ENCODE results near the gene KCNAB3.
A peak's percentile ranks its signal among the peaks of the same experiment; 100 is the strongest.

KCNAB3 gene

GRCh38 chr17:7940034-7940433, 10.4 kb upstream of the KCNAB3 start:
- FAIRE-seq: no peak

GRCh38 chr17:7935859-7936258, 6.2 kb upstream of the KCNAB3 start:
- no peak for FAIRE-seq

- no peak for FAIRE-seq
Observed at GRCh38 chr17:7932949-7933348, 3.3 kb upstream of the KCNAB3 start.

GRCh38 chr17:7932483-7932891, 2.8 kb upstream of the KCNAB3 start:
- FAIRE-seq: no peak

- FAIRE-seq: peak; percentile 90
Observed at GRCh38 chr17:7931709-7932482, 2.2 kb upstream of the KCNAB3 start, which contains the start of the genes CNTROB and TRAPPC1. Gene CNTROB (plus strand): TSS chr17:7932206. CDS start chr17:7933080, 874 bp downstream. Gene TRAPPC1 (minus strand): TSS chr17:7931946. CDS start chr17:7931829, 117 bp downstream.

GRCh38 chr17:7930841-7931631, 1.4 kb upstream of the KCNAB3 start:
- FAIRE-seq: no peak

GRCh38 chr17:7927596-7927995, 2.1 kb downstream of the KCNAB3 start:
- FAIRE-seq: no peak

GRCh38 chr17:7922845-7923628, 6.6 kb downstream of the KCNAB3 start:
- FAIRE-seq: no peak

GRCh38 chr17:7922269-7922844, 7.3 kb downstream of the KCNAB3 start:
- FAIRE-seq: no peak

- no peak for FAIRE-seq
Observed at GRCh38 chr17:7916808-7917207, 12.8 kb downstream of the KCNAB3 start.

GRCh38 chr17:7916385-7916682, 13.3 kb downstream of the KCNAB3 start:
- FAIRE-seq: no peak

GRCh38 chr17:7915611-7916384, 13.9 kb downstream of the KCNAB3 start, which contains the start of gene RNF227:
Gene RNF227 (minus strand): TSS chr17:7916289. CDS start chr17:7916195, 94 bp downstream.
- no peak for FAIRE-seq

- FAIRE-seq: no peak
Observed at GRCh38 chr17:7915179-7915610, 14.5 kb downstream of the KCNAB3 start.

- peak; percentile 81 for FAIRE-seq
Observed at GRCh38 chr17:7912927-7913524, 16.6 kb downstream of the KCNAB3 start.

GRCh38 chr17:7911116-7911515, 18.5 kb downstream of the KCNAB3 start:
- FAIRE-seq: no peak

- FAIRE-seq: no peak
Observed at GRCh38 chr17:7910711-7911110, 18.9 kb downstream of the KCNAB3 start.

GRCh38 chr17:7910281-7910680, 19.4 kb downstream of the KCNAB3 start:
- no peak for FAIRE-seq

- FAIRE-seq: no peak
Observed at GRCh38 chr17:7909089-7909488, 20.6 kb downstream of the KCNAB3 start.

- FAIRE-seq: no peak
Observed at GRCh38 chr17:7903154-7904103, 26.2 kb downstream of the KCNAB3 start.

GRCh38 chr17:7897773-7898172, 31.9 kb downstream of the KCNAB3 start:
- FAIRE-seq: no peak

Measured in TTC549 (cell line).